ENCODE measurements around the gene BICDL2. TPM values are rescaled to one million over a fixed set of nuclear protein-coding genes. Genes with fewer than 3 reads are reported as not detected.

Gene BICDL2
- polyA plus RNA-seq, 3 donors = not detected

- WGBS (ENCODE audit: insufficient coverage) = 18% methylated on average over 10 of the region's 13 CpGs
- Histone ChIP-seq H3K4me1 (ENCODE audit: control insufficient read depth in 1 of 2, insufficient read depth in 2 of 2, low read length in 2 of 2) (peaks cover 49 to 56% of the 10 kb centered on the region in 2 donors), H3K27me3 (ENCODE audit: control insufficient read depth in 2 of 2, insufficient read depth in 2 of 2, low read length in 2 of 2) (peaks cover 0 to 10% of the 10 kb centered on the region in 2 donors), H3K4me3 (replicated peaks in 1 of 3; ENCODE audit: low read depth in 2 of 3, low read length in 3 of 3) (peak overlapping the region; percentile 16 to 75 (median 29)), H4K20me1 (ENCODE audit: insufficient read depth, low read length) (no peaks in the 10 kb centered on the region), H3K9me3 (replicated peaks in 1 of 2; ENCODE audit: control insufficient read depth in 1 of 2, insufficient read depth in 1 of 2, low read length in 2 of 2) (no peaks in the 10 kb centered on the region), H3K9ac (ENCODE audit: insufficient read depth, low read length, poor library complexity, severe bottlenecking) (peak overlapping the region; percentile 44), H2AFZ (ENCODE audit: insufficient read depth, low read depth, low read length, poor library complexity, severe bottlenecking) (peak overlapping the region; percentile 58), H3K27ac (ENCODE audit: low read depth in 1 of 2, low read length in 2 of 2) (peak overlapping the region; percentile 22 to 61), H3K4me2 (replicated peaks; ENCODE audit: extremely low read depth, low read length, poor library complexity, severe bottlenecking) (peak overlapping the region; percentile 75), H3K36me3 (replicated peaks in 1 of 2; ENCODE audit: control insufficient read depth in 1 of 2, insufficient read depth in 2 of 2, low read length in 2 of 2) (no peaks in the 10 kb centered on the region), H3K79me2 (ENCODE audit: insufficient read depth, low read length) (no peaks in the 10 kb centered on the region)
- DNase-seq = peak in 2 of 3 donors; percentile 37 to 46
- no peak for TF ChIP-seq CTCF (IDR thresholded peaks at IDR 0.05)
- Mint-ChIP-seq H3K36me3 (peaks cover 5 to 6% of the 10 kb centered on the region in 2 donors), H3K4me1 (peaks cover 50% of the 10 kb centered on the region), H3K9me3 (peaks cover 0 to 3% (median 0%) of the 10 kb centered on the region in 7 donors), H3K27ac (peak overlapping the region; percentile 79 to 95 (median 87)), H3K27me3 (ENCODE audit: low read depth in 3 of 3) (peaks cover 14 to 24% (median 19%) of the 10 kb centered on the region in 3 donors), H3K4me3 (peak overlapping the region; percentile 76 to 93)
- intact Hi-C loops (cut with micrococcal nuclease) = loop anchor here (2.0 kb wide), 2 partner anchors 13 to 15 kb away; partner anchors contain the start of genes HCFC1R1 (in 1 of the 2) and TNFRSF12A (in 1 of the 2)
Observed at GRCh38 chr16:3007059-3007956, 29.4 kb downstream of the BICDL2 start.

- Mint-ChIP-seq H3K27ac (peak overlapping the region in 5 of 7 donors; percentile 19 to 87 (median 63)), H3K36me3 (peaks cover 5 to 6% of the 10 kb centered on the region in 2 donors), H3K27me3 (ENCODE audit: low read depth in 3 of 3) (peaks cover 0 to 17% (median 16%) of the 10 kb centered on the region in 3 donors), H3K9me3 (peaks cover 0 to 3% (median 0%) of the 10 kb centered on the region in 7 donors), H3K4me3 (peak overlapping the region; percentile 81 to 88), H3K4me1 (peaks cover 47% of the 10 kb centered on the region)
- Histone ChIP-seq H3K4me1 (ENCODE audit: control insufficient read depth in 1 of 2, insufficient read depth in 2 of 2, low read length in 2 of 2) (peaks cover 49 to 52% of the 10 kb centered on the region in 2 donors), H3K79me2 (ENCODE audit: insufficient read depth, low read length) (no peaks in the 10 kb centered on the region), H3K9me3 (replicated peaks in 1 of 2; ENCODE audit: control insufficient read depth in 1 of 2, insufficient read depth in 1 of 2, low read length in 2 of 2) (no peaks in the 10 kb centered on the region), H2AFZ (ENCODE audit: insufficient read depth, low read depth, low read length, poor library complexity, severe bottlenecking) (no peak overlapping the region), H3K27me3 (ENCODE audit: control insufficient read depth in 2 of 2, insufficient read depth in 2 of 2, low read length in 2 of 2) (peaks cover 0 to 2% of the 10 kb centered on the region in 2 donors), H3K4me2 (replicated peaks; ENCODE audit: extremely low read depth, low read length, poor library complexity, severe bottlenecking) (peak overlapping the region; percentile 70), H3K36me3 (replicated peaks in 1 of 2; ENCODE audit: control insufficient read depth in 1 of 2, insufficient read depth in 2 of 2, low read length in 2 of 2) (no peaks in the 10 kb centered on the region), H3K9ac (ENCODE audit: insufficient read depth, low read length, poor library complexity, severe bottlenecking) (no peak overlapping the region), H3K4me3 (replicated peaks in 1 of 3; ENCODE audit: low read depth in 2 of 3, low read length in 3 of 3) (peak overlapping the region; percentile 19 to 71 (median 44)), H4K20me1 (ENCODE audit: insufficient read depth, low read length) (no peaks in the 10 kb centered on the region), H3K27ac (ENCODE audit: low read depth in 1 of 2, low read length in 2 of 2) (no peak overlapping the region)
- TF ChIP-seq CTCF (IDR thresholded peaks at IDR 0.05) = no peak
- intact Hi-C loops (cut with micrococcal nuclease) = no loop called here
- WGBS (ENCODE audit: insufficient coverage) = 0% methylated on average over 12 of the region's 25 CpGs
- DNase-seq = no peak
Observed at GRCh38 chr16:3004781-3005284, 31.9 kb downstream of the BICDL2 start.

Measured in CD14-positive monocyte (primary cell).